Stimulated activated CD4-positive, alpha-beta T cell treated with anti-CD3 and anti-CD28 coated beads, Interleukin-4, amount 100 ng/mL, for 24 hours (primary cell): Measurements from ENCODE around the gene DGLUCY.
"Not testable (repeated sequence)": the region's sequence is repeated elsewhere in the genome, so short reads cannot be mapped to it uniquely, and the experiment has no call there.

ENCODE experiments used
- DNase-seq: peaks from one replicate; pipeline ENCODE4 v3.0.0-alpha.2; 2020

Gene DGLUCY, protein sequence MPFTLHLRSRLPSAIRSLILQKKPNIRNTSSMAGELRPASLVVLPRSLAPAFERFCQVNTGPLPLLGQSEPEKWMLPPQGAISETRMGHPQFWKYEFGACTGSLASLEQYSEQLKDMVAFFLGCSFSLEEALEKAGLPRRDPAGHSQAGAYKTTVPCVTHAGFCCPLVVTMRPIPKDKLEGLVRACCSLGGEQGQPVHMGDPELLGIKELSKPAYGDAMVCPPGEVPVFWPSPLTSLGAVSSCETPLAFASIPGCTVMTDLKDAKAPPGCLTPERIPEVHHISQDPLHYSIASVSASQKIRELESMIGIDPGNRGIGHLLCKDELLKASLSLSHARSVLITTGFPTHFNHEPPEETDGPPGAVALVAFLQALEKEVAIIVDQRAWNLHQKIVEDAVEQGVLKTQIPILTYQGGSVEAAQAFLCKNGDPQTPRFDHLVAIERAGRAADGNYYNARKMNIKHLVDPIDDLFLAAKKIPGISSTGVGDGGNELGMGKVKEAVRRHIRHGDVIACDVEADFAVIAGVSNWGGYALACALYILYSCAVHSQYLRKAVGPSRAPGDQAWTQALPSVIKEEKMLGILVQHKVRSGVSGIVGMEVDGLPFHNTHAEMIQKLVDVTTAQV

DNA sequence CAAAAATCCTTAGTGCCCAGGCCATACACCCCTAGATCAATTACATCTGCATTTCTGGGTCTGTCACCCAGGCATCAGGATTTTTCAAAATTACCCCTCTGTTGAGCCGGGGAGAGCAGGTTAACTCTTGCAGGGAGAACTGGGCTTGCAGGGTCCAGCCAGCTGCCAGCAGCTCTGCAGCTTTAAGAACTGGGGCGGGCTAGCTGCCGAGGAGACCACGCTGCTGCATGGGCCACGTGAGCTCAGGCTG is at the start of gene DGLUCY:
TSS of gene DGLUCY (plus strand) at position 245 of the 250 bp plus-strand sequence. CDS start 46,222 bp downstream, outside the sequence.
- DNase-seq = peak; percentile 68

GRCh38 chr14:91065266-91065665 is 48.6 kb upstream of the DGLUCY start:
- no peak for DNase-seq

- peak; percentile 31 for DNase-seq
Measured at GRCh38 chr14:91067186-91067585, 46.7 kb upstream of the DGLUCY start.

GRCh38 chr14:91068642-91069041 is 45.2 kb upstream of the DGLUCY start:
- no peak for DNase-seq

DNA sequence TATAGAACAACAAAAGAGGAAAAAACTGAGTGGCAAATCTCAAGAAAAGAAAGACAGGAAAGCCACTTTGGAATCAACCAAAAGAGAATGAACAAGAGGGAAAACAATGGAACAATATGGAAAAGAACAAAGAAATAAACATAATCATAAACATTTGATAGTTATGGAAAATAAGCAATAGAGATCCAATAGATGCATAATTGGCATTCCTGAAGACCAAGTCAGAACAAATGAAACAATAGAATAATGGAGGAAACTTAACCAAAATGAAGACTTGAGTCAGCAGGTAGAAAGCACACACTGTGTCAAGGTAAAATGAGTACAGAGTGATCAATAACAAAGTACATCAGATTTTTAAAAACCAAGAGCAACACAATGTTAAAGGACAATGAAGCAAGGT is 43.3 kb upstream of the DGLUCY start:
- no peak for DNase-seq

DNA sequence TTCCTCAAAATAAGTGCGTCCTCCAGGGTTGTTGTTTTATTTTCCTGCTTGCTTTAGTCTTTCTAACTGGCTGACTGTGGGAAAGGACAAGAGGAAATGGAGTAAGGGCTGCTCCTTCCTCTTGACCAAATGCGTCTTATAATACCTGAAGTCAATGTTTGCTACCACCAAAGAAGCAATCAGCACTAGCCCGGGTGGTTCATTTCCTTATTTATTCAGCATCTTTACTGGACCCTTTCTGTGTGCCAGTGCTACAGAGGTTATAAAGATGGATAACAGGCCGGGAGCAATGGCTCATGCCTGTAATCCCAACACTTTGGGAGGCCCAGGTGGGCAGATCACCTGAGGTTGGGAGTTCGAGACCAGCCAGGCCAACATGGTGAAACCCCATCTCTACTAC is 38.3 kb upstream of the DGLUCY start:
- DNase-seq = no peak

DNA sequence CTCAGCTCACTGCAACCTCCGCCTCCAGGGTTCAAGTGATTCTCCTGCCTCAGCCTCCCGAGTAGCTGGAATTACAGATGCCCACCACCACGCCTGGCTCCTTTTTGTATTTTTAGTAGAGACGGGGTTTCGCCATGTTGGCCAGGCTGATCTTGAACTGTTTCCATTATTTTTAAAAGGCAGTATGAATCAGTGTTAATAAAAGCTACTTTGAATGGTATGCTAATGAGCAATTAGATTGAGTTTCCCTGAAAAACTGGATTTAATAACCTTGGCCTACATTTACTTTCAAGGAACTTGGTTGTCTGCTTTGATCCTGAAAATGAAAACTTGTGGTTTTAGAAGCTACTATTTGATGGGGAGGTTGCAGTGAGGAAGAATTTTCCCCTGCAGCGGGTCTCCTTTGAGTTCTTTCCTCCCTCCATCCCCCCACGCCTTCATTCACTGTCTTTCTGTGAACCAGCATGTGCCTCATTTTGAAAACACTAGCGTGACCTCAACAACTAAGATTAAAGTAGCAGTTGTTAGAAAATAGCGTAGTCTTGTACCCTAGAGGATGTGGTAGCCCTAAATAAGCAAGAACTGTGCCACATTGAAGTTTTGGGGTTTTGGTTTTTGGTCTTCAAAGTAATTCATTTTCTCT is 35.7 kb upstream of the DGLUCY start:
- DNase-seq = peak; percentile 72

DNA sequence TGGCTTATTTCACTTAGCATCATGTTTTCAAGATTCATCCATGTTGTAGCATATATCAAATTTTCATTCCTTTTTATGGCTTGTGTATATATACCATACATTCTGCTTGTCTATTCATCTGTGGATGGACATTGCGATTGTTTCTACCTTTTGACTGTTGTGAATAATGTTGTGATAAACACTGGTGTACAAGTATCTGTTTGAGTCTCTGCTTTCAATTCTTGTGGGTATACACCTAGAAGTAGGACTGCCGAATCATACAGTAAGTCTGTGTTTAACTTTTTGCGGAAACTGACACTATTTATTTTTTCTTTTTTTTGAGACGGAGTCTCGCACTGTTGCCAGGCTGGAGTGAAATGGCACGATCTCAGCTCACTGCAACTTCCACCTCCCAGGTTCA is 33.8 kb upstream of the DGLUCY start:
- DNase-seq = no peak

DNA sequence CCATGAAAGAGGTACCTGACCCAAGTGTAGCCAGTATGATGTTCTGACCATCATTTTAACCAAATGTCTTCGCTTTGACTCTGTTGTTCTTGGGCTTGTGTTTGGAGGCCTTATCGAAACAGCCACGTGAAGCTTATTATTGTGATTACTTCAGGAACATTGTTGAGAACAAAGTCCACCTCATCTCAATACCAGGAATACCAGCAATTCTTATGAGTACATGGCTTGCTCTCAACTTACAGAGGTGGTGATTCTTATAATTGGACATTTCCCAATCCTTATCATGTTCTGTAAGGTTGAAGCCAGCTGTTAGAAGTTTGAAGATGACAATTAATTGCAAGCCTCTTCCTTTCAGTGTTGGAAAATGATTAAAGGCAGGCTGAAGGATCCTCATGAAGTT is 31.6 kb upstream of the DGLUCY start:
- DNase-seq = no peak

DNA sequence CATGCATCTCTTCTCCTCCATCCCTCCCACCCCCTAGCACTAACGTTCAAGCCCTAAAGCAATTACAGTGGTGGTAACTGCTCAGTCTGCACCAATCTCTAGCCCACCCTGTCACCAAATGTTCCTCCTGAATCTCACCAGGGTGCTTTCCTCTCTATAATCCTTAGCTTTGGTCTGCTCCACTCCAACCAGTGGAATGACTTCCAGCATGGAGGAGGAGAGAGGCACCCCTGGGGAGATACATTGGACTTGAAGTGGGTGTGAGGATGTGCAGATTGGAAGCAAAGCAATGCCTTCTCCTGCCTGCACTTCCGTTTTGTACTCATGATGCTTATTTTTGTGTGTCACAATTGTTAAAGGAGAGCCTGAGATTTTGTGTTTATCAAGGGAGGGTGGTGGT is 29.4 kb upstream of the DGLUCY start:
- DNase-seq = no peak

GRCh38 chr14:91087470-91087869 is 26.4 kb upstream of the DGLUCY start:
- DNase-seq = not testable (repeated sequence)

- DNase-seq = no peak
Measured at GRCh38 chr14:91088585-91089235, 25.2 kb upstream of the DGLUCY start.

- no peak for DNase-seq
Measured at GRCh38 chr14:91089958-91090535, 23.8 kb upstream of the DGLUCY start.

DNA sequence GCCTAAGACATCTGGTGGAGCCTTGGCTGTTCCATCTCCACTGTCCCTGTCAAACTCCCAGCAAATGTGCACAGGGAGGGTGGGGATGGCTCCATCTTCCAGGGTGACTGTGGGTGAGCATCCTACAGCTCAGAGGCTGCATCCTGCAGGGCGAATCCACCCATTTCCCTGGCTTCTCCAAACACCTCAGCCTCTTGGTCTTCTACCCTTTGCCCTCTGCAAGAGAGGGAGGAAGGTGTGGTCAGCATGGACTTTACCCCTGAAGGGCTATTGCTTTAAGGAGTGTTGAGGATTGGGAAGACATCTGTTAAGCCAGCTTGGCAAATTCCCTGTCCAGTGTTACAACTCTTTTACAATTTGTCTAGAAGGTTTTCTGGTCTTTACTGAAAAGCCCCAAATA is 23.1 kb upstream of the DGLUCY start:
- DNase-seq = no peak

GRCh38 chr14:91092073-91092472 is 21.8 kb upstream of the DGLUCY start:
- DNase-seq = no peak

GRCh38 chr14:91093743-91094472 is 20.0 kb upstream of the DGLUCY start:
- DNase-seq = not testable (repeated sequence)

GRCh38 chr14:91094772-91095171 is 19.1 kb upstream of the DGLUCY start:
- no peak for DNase-seq

- no peak for DNase-seq
Measured at GRCh38 chr14:91095178-91095577, 18.7 kb upstream of the DGLUCY start.

GRCh38 chr14:91097657-91098056 is 16.2 kb upstream of the DGLUCY start:
- DNase-seq = not testable (repeated sequence)

DNA sequence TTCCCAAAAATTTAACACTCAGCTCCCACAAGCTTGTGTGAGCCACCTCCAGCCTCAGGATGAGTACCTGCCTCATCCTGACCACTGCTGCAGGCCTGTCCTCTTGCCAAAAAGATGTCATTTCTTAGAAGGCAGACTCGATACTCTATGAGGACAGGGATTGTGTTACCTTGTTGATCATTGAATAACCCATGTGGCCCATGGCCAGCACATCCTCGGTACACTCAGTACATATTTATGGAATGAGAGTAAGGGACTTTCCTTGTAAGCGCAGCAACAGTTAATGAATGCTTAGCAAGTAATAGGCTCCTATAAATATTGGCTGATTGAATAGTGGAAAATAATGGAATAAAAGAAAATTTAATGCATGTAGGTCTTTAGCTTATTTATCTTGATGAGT is 15.3 kb upstream of the DGLUCY start:
- no peak for DNase-seq

- no peak for DNase-seq
Measured at GRCh38 chr14:91100102-91100501, 13.8 kb upstream of the DGLUCY start.

GRCh38 chr14:91103116-91103515 is 10.8 kb upstream of the DGLUCY start:
- DNase-seq = no peak
